ENCODE results near the gene DDX23. TPM values are rescaled to one million over a fixed set of nuclear protein-coding genes. Genes with fewer than 3 reads are reported as not detected.

The DDX23 gene
- total and polyA plus RNA-seq, 2 of the 4 experiments (the other 2 are of a cell fraction): 61.8 to 81.9 TPM

DNA sequence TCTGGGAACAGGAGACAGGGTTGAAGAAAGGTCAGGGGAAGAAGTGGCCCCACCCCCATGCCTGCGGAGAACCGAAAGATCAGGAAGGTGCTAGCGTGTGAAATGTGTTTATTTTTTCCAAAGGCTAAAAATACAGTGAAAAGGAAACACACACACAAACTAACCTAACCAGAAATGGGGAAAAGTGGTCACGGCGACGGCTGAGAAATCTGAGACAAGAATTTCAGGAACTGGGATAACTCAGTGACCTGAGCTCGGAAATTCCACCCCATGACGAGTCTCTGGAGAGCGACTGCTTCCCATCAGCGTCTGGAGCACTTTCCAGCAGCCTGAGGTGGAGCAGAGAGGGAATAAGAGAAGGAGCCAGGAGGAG lies 30.3 kb upstream of the DDX23 start:
- no peak overlapping the region for H3K27ac ChIP-seq (ENCODE audit: insufficient read depth, low read length)
- no peaks in the 10 kb centered on the region; the same call in 1 of the 2 replicates for H3K9me1 ChIP-seq (ENCODE audit: insufficient read depth, low read length)
- 0 out of 4 replicates have a peak overlapping the region, but pooled peaks of 1 of the 2 experiments have one; percentile 42 for H4K8ac ChIP-seq (ENCODE audit: low read depth in 2 of 2, low read length in 2 of 2)
- H4K5ac ChIP-seq (ENCODE audit: low read depth, low read length): no peak overlapping the region
- TF ChIP-seq CHD1 (IDR thresholded peaks at IDR 0.05; ENCODE audit: low read depth, low read length) (no peak), SMC3 (IDR thresholded peaks at IDR 0.05; ENCODE audit: low read depth, low read length) (no peak), RFX5 (IDR thresholded peaks at IDR 0.05; ENCODE audit: low read depth, low read length) (no peak), CEBPB (IDR thresholded peaks at IDR 0.05; ENCODE audit: low read depth, low read length) (no peak), FOS (IDR thresholded peaks at IDR 0.05; ENCODE audit: low read depth, low read length) (no peak)
- TF ChIP-seq, protein P1, sequence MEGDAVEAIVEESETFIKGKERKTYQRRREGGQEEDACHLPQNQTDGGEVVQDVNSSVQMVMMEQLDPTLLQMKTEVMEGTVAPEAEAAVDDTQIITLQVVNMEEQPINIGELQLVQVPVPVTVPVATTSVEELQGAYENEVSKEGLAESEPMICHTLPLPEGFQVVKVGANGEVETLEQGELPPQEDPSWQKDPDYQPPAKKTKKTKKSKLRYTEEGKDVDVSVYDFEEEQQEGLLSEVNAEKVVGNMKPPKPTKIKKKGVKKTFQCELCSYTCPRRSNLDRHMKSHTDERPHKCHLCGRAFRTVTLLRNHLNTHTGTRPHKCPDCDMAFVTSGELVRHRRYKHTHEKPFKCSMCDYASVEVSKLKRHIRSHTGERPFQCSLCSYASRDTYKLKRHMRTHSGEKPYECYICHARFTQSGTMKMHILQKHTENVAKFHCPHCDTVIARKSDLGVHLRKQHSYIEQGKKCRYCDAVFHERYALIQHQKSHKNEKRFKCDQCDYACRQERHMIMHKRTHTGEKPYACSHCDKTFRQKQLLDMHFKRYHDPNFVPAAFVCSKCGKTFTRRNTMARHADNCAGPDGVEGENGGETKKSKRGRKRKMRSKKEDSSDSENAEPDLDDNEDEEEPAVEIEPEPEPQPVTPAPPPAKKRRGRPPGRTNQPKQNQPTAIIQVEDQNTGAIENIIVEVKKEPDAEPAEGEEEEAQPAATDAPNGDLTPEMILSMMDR (conservative IDR thresholded peaks at IDR 0.05; ENCODE audit: low read depth, low read length): no peak
- peak overlapping the region; percentile 57 for H3K14ac ChIP-seq (replicated peaks; ENCODE audit: low read depth, low read length)
- no peak overlapping the region for H3K4me3 ChIP-seq (ENCODE audit: insufficient read depth, low read depth, low read length)
- DNase-seq (peak; percentile 66), ATAC-seq (ENCODE audit: low read depth) (peak; percentile 71)
- H3K18ac ChIP-seq (ENCODE audit: low read depth, low read length): no peak overlapping the region; the same call in 1 of the 2 replicates
- peak overlapping the region; percentile 50; the same call in 1 of the 2 replicates for H3K4ac ChIP-seq (ENCODE audit: low read depth, low read length)
- no peak overlapping the region for H4K91ac ChIP-seq (ENCODE audit: insufficient read depth, low read depth, low read length)
- H2BK15ac ChIP-seq (ENCODE audit: low read depth, low read length): no peak overlapping the region
- H4K20me1 ChIP-seq (ENCODE audit: insufficient read depth, low read length): no peaks in the 10 kb centered on the region
- no peaks in the 10 kb centered on the region for H3K79me1 ChIP-seq (ENCODE audit: low read depth in 1 of 2, low read length in 2 of 2)
- H2AK9ac ChIP-seq (replicated peaks; ENCODE audit: low read depth, low read length, poor library complexity): no peak overlapping the region
- ChIA-PET CTCF (interaction anchor here (1.0 to 2.7 kb wide), 3 partner anchors 8 to 29 kb away, joined by 3 to 11 read pairs (median 5); no protein-coding TSS in a partner anchor), POLR2A (ENCODE audit: unreplicated experiment) (no interaction called here)
- H2BK20ac ChIP-seq (ENCODE audit: low read depth, low read length): peak overlapping the region; percentile 30; the same call in 1 of the 2 replicates
- WGBS, 2 experiments (ENCODE audit: extremely low coverage in 2 of 2, insufficient read length in 1 of 2): 3% methylated on average over 4 of the region's 10 CpGs; no CpG with 5 or more reads in 1 of the 2 experiments
- BruUV-seq (replicated peaks): no TSS peak
- intact Hi-C loops (cut with micrococcal nuclease) (no loop called here), in situ Hi-C loops (cut with MboI; ENCODE audit: low sequenced_read_pairs) (no loop called here), dilution Hi-C loops (cut with HindIII; ENCODE audit: low sequenced_read_pairs, unreplicated experiment) (no loop called here)
- no peaks in the 10 kb centered on the region for H3K36me3 ChIP-seq (ENCODE audit: control insufficient read depth, insufficient read depth, low read length)
- peak overlapping the region; percentile 70 for H3K4me2 ChIP-seq (ENCODE audit: low read depth, low read length)
- H2BK5ac ChIP-seq (ENCODE audit: low read depth, low read length, poor library complexity, severe bottlenecking): no peak overlapping the region
- peak overlapping the region; percentile 38 for H2AFZ ChIP-seq (replicated peaks; ENCODE audit: low read length, poor library complexity)
- H3K9me3 ChIP-seq (ENCODE audit: control insufficient read depth, insufficient read depth, low read length): no peaks in the 10 kb centered on the region
- no peak overlapping the region for H3K56ac ChIP-seq (ENCODE audit: extremely low read depth, insufficient read depth, low read length)
- peaks cover 10% of the 10 kb centered on the region for H3K27me3 ChIP-seq (ENCODE audit: control insufficient read depth, insufficient read depth, low read length)
- peaks cover 15% of the 10 kb centered on the region for H3K4me1 ChIP-seq (ENCODE audit: control insufficient read depth, insufficient read depth, low read length)
- no peak overlapping the region; the same call in 1 of the 2 replicates for H2BK120ac ChIP-seq (ENCODE audit: low read depth, low read length)
- no peak overlapping the region for H2AK5ac ChIP-seq (ENCODE audit: low read depth, low read length)
- no peak overlapping the region for H3K9ac ChIP-seq (ENCODE audit: low read depth, low read length)
- peak overlapping the region; percentile 6; the same call in 1 of the 2 replicates for H3K23ac ChIP-seq (ENCODE audit: low read depth, low read length)
